Activated CD4-positive, alpha-beta T cell treated with anti-CD3 and anti-CD28 coated beads, Interleukin-2, Interleukin-4, amounts not matched to agents 100 ng/mL and 50 ng/mL, durations not matched to agents 16 hours and 8 hours (primary cell): Measurements from ENCODE around the gene ATP1A4.
A peak's percentile ranks its signal among the peaks of the same experiment; 100 is the strongest.
"Not testable (repeated sequence)": the region's sequence is repeated elsewhere in the genome, so short reads cannot be mapped to it uniquely, and the experiment has no call there.

Experiments used
- DNase-seq: peaks from one replicate; pipeline ENCODE4 v3.0.0-alpha.2; 2020; ENCODE audit warnings: low spot score

Gene ATP1A4

GRCh38 chr1:160151303-160151702 is at the start of gene ATP1A4:
TSS of gene ATP1A4 (plus strand) at chr1:160151603. CDS start at chr1:160152041, 438 bp downstream.
- DNase-seq: no peak

- DNase-seq: no peak
Observed at GRCh38 chr1:160101717-160102522, 49.5 kb upstream of the ATP1A4 start.

- DNase-seq: no peak
Observed at GRCh38 chr1:160103658-160104408, 47.6 kb upstream of the ATP1A4 start.

GRCh38 chr1:160104486-160104885 is 46.9 kb upstream of the ATP1A4 start:
- no peak for DNase-seq

GRCh38 chr1:160105155-160105554 is 46.2 kb upstream of the ATP1A4 start:
- no peak for DNase-seq

GRCh38 chr1:160107512-160107911 is 43.9 kb upstream of the ATP1A4 start:
- no peak for DNase-seq

GRCh38 chr1:160108888-160109662 is 42.3 kb upstream of the ATP1A4 start:
- peak; percentile 44 for DNase-seq

GRCh38 chr1:160109686-160110085 is 41.7 kb upstream of the ATP1A4 start:
- DNase-seq: no peak

- not testable (repeated sequence) for DNase-seq
Observed at GRCh38 chr1:160111462-160111861, 39.9 kb upstream of the ATP1A4 start.

- no peak for DNase-seq
Observed at GRCh38 chr1:160112357-160112756, 39.0 kb upstream of the ATP1A4 start.

- no peak for DNase-seq
Observed at GRCh38 chr1:160113407-160113806, 38.0 kb upstream of the ATP1A4 start.

GRCh38 chr1:160114085-160114484 is 37.3 kb upstream of the ATP1A4 start:
- DNase-seq: no peak

- DNase-seq: no peak
Observed at GRCh38 chr1:160115545-160116282, 35.7 kb upstream of the ATP1A4 start, which contains the start of gene ATP1A2. TSS of gene ATP1A2 (plus strand) at chr1:160115759. CDS start at chr1:160115862, 103 bp downstream.

- no peak for DNase-seq
Observed at GRCh38 chr1:160116283-160117147, 34.9 kb upstream of the ATP1A4 start.

GRCh38 chr1:160117300-160117699 is 34.1 kb upstream of the ATP1A4 start:
- DNase-seq: no peak

- no peak for DNase-seq
Observed at GRCh38 chr1:160117709-160118183, 33.7 kb upstream of the ATP1A4 start.

GRCh38 chr1:160118928-160119327 is 32.5 kb upstream of the ATP1A4 start:
- DNase-seq: no peak

- DNase-seq: no peak
Observed at GRCh38 chr1:160120797-160121196, 30.6 kb upstream of the ATP1A4 start.

GRCh38 chr1:160121388-160121787 is 30.0 kb upstream of the ATP1A4 start:
- DNase-seq: no peak

- no peak for DNase-seq
Observed at GRCh38 chr1:160122978-160123495, 28.4 kb upstream of the ATP1A4 start.
